Measurements from ENCODE around the gene NEDD9.

- TF ChIP-seq CTCF (conservative IDR thresholded peaks at IDR 0.05; ENCODE audit: low read depth in 2 of 2) (no peak), POLR2AphosphoS5 (IDR thresholded peaks at IDR 0.05; ENCODE audit: low read depth) (no peak), EZH2 (IDR thresholded peaks at IDR 0.05; ENCODE audit: low read depth, unreplicated experiment) (no peak)
Observed at GRCh38 chr6:11181478-11182136, 50.9 kb downstream of the NEDD9 start.

Measured in GM23338 (cell line).